ENCODE data around the gene BTBD19. TPM values are rescaled to one million over a fixed set of nuclear protein-coding genes. Genes with fewer than 3 reads are reported as not detected.

Gene BTBD19
- total RNA-seq, 2 donors from 2014 or later = 13.5 to 22.2 TPM

DNA sequence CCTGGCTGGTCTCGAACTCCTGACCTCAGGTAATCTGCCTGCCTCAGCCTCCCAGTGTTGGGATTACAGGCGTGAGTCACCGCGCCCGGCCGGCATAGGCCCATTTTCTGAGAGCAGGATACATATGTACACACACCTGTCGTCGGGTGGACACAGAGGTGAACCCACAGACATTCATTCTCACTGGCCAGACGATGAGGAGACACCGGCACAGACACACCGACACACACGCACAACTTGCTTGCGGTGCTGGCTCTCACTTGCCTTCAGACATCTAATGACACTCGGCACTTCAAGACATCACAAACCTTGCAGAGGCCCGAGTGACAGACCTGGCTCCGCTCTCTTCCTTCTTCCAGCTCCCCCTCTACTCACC lies 34.2 kb downstream of the BTBD19 start:
- intact Hi-C loops (cut with DNase I) = loop anchor here in 1 of 2 donors (5.0 kb wide), 1 partner anchor 50 kb away; no protein-coding TSS in a partner anchor
- no peak for DNase-seq (ENCODE audit: low spot score)

DNA sequence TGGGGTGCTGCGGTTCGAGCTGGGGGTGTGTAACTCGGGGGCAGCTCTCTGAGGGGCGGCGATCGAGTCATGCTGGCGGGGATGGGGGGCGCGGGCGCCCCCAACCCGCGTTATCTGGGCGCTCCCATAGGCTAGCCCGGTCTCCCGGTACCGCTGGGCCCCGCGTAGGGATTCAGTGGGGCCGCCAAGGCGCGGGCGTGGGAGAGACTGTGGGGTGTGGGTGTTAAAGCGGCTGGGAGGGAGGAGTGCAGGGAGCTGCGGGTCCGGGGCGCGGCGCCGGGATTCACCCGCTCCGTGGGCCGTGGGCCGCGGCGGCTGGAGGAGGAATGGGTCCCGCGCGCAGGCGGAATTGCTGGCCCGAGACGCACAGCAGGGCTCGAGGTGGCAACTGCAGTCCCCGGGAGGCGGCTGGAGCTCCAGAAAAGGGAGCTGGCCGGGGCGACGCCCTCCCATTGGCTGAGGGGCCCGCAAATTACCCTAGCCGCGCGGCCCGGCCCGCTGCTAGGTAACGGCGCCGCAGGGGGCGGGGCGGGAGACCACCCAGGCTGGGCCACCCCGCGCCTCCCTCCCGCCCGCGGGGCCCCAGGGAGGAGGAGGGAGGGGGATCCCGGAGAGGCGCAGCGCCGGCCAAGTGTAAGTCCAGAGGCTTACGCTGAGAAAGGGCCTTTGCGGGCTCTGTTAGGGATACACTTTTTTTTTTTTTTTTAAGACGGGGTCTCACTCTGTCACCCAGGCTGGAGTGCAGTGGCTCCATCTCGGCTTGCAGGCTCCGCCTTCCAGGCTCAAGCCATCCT lies 34.7 kb downstream of the BTBD19 start, which contains the start of gene PTCH2:
PTCH2 (minus strand) TSS at position 392 of the 794 bp plus-strand sequence; CDS start at position 71, 321 bp downstream.
- intact Hi-C loops (cut with DNase I) = loop anchor here in 1 of 2 donors (5.0 kb wide), 1 partner anchor 51 kb away; no protein-coding TSS in a partner anchor
- no peak for DNase-seq (ENCODE audit: low spot score)

GRCh38 chr1:44846985-44847384 lies 38.7 kb downstream of the BTBD19 start:
- intact Hi-C loops (cut with DNase I) = no loop called here
- no peak for DNase-seq (ENCODE audit: low spot score)

DNA sequence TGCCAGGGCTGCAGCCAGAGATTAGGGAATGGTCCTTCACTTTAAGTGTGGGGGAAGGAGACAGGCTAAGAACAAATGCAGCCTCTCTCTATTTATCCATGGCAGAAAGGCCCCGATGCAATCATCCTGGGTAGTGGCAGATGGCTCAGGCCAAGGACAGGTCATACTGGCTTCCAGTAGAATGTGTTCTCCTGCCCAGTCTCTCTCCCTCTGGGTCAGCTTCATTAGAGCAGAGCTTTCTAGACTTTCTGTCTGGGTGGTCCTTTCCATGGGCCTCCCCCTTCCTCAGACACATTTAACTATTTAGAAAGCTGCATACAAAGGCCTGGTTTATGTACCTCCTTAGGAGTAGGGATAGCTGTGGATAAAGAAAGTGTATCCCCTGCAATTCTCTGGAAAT lies 39.5 kb downstream of the BTBD19 start:
- intact Hi-C loops (cut with DNase I) = no loop called here
- DNase-seq (ENCODE audit: low spot score) = no peak

DNA sequence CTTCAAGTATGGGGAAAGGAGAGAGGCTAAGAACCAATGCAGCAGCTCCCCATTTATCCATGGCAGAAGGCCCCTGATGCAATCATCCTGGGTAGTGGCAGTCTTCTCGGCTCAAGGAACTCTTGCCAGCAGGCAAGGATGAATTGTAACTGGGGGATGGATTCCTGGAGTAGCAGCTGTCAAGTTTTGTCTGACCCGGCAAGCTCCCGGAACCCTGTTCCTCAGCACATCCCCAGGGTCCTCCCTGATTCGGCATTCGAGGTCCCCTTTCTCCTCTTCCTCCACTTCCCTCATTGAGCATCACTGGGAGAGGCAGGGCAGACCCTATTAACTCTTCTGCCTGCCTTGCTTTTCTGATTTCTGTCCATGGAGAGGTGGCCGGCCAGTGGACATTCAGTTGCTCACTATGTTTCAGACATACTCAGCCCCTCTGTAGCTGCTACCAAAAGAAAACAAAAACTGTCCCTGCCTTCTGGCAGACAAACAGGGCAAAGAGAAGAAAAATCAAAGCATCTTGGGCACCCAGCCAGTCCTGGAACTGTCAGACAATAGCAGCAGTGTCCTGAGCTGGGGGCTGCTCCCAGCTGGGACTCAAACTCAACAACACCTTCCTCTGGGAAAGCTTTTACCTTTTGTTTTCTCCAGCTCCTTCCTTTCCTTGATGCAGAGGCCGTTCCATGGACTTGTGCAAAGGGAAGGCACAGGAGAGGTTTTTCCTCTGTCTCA lies 40.3 kb downstream of the BTBD19 start:
- intact Hi-C loops (cut with DNase I) = no loop called here
- no peak for DNase-seq (ENCODE audit: low spot score)

GRCh38 chr1:44849575-44850132 lies 41.3 kb downstream of the BTBD19 start:
- DNase-seq (ENCODE audit: low spot score) = no peak
- intact Hi-C loops (cut with DNase I) = no loop called here

- intact Hi-C loops (cut with DNase I) = no loop called here
These were observed 43.0 kb downstream of the BTBD19 start for GRCh38 chr1:44851308-44851707.

GRCh38 chr1:44853201-44853600 lies 44.9 kb downstream of the BTBD19 start:
- DNase-seq (ENCODE audit: low spot score) = no peak
- intact Hi-C loops (cut with DNase I) = no loop called here

More at GRCh38 chr1:44851308-44851707, 43.0 kb downstream of the BTBD19 start:
- no peak for DNase-seq (ENCODE audit: low spot score)

GRCh38 chr1:44854970-44855369 lies 46.6 kb downstream of the BTBD19 start:
- no peak for DNase-seq (ENCODE audit: low spot score)
- intact Hi-C loops (cut with DNase I) = no loop called here

- DNase-seq (ENCODE audit: low spot score) = no peak
- intact Hi-C loops (cut with DNase I) = no loop called here
These were observed 47.4 kb downstream of the BTBD19 start for GRCh38 chr1:44855742-44856141.

GRCh38 chr1:44857446-44857845 lies 49.1 kb downstream of the BTBD19 start:
- intact Hi-C loops (cut with DNase I) = no loop called here
- no peak for DNase-seq (ENCODE audit: low spot score)

DNA sequence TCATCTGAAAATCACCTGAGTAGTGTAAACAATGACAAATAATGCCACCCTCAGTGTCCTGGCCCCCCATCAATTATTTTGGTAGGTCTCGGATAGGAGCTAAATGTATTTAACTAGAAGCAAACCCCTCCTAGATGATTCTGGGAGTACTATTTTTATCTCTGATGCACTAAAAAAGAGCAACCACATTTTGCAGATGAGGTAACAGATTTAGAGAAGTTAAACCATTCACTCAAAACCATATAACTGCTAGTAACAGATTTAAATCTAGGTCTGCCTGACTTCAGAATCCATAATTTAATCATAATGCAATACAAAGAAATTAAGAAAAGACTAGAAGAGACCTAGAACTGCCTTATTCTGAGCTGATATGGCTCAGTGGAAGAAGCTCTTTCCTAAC lies 52.0 kb downstream of the BTBD19 start:
- no peak for DNase-seq (ENCODE audit: low spot score)
- intact Hi-C loops (cut with DNase I) = no loop called here

DNA sequence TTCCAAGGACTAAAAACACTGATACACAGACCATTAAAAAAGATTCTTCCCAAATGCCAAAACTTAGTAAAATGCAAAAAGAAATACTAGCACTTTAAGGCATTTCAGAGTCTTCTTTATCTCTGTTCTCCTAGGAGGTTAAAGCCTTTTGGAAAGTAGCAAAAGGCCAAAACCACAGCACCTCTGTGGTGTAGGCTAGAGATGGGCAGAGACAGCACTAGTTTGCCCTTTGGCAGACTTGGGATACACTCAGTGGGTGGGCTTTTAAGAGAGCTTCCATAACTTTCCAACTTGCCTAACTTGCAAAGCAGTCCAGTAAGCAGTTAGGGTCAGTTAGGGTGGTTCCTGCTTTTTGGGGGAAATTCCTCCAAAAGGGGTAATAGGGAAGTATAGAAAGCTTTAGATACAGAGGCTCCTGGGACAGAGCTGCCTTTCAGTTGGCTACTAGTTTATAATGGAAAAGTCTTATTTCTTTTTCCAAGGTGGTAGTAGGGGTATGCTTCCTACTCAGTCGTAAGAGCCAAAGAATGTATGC lies 52.6 kb downstream of the BTBD19 start:
- DNase-seq (ENCODE audit: low spot score) = no peak
- intact Hi-C loops (cut with DNase I) = no loop called here

DNA sequence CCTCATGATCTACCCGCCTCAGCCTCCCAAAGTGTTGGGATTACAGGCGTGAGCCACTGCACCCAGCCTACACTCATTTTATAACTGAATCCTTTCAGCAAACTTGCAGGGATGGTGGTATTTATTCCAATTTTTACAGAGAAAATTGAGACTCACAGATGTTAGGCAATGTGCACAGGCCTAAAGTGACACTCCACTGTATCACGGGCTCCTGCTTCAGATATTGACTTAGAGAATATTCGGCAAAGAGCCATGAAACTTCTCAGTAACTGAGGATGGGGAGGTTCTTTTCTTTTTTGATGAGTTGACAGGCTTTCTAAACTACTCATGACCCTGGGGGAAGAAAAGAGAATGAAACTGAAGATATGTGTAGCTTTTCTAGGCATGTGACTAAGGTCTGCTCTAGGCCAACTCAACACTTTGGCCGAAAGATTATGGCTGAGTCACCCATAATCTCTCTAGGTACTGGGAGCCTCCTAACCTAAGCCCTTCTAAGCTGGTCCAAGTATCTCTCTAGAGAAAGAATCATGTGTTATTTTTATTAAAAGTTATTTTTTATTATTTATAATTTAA lies 54.6 kb downstream of the BTBD19 start:
- DNase-seq (ENCODE audit: low spot score) = no peak
- intact Hi-C loops (cut with DNase I) = no loop called here

Other genes starting within 250 kb of the BTBD19 start
- gene TMEM53, start 134.0 kb upstream of the BTBD19 start, total RNA-seq = 1 to 10 TPM; 3.8 to 5.3 TPM
- 1 to 10 TPM; 1.0 to 1.6 TPM for gene ARMH1, start 133.8 kb upstream of the BTBD19 start, total RNA-seq
- gene RNU5D-1, start 77.4 kb upstream of the BTBD19 start, total RNA-seq = not detected
- under 1 TPM; 0.43 to 0.93 TPM for gene KIF2C, start 68.7 kb upstream of the BTBD19 start, total RNA-seq
- gene RPS8, start 33.0 kb upstream of the BTBD19 start, total RNA-seq = 1,000 to 10,000 TPM; 1,440 to 1,494 TPM
- under 1 TPM; 0.37 to 0.38 TPM for gene BEST4, start 20.4 kb upstream of the BTBD19 start, total RNA-seq
- gene PLK3, start 8.1 kb upstream of the BTBD19 start, total RNA-seq = 10 to 100 TPM; 20.1 to 32.7 TPM
- gene DYNLT4, start 1.2 kb upstream of the BTBD19 start, total RNA-seq = not detected
- 1 to 10 TPM; 1.6 to 2.1 TPM for gene PTCH2, start 34.7 kb downstream of the BTBD19 start, total RNA-seq
- gene EIF2B3, start 178.1 kb downstream of the BTBD19 start, total RNA-seq = 10 to 100 TPM; 25.9 to 26.8 TPM
- 10 to 100 TPM; 26.5 to 32.9 TPM for gene HECTD3, start 202.8 kb downstream of the BTBD19 start, total RNA-seq
- gene UROD, start 203.7 kb downstream of the BTBD19 start, total RNA-seq = 10 to 100 TPM; 59.5 to 68.6 TPM

All from posterior vena cava (tissue), 2 donors.